Measurements from ENCODE around the gene KRT27.
"Not testable (repeated sequence)": the region's sequence is repeated elsewhere in the genome, so short reads cannot be mapped to it uniquely, and the experiment has no call there.

The KRT27 gene, protein sequence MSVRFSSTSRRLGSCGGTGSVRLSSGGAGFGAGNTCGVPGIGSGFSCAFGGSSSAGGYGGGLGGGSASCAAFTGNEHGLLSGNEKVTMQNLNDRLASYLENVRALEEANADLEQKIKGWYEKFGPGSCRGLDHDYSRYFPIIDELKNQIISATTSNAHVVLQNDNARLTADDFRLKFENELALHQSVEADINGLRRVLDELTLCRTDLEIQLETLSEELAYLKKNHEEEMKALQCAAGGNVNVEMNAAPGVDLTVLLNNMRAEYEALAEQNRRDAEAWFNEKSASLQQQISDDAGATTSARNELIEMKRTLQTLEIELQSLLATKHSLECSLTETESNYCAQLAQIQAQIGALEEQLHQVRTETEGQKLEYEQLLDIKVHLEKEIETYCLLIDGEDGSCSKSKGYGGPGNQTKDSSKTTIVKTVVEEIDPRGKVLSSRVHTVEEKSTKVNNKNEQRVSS

DNA sequence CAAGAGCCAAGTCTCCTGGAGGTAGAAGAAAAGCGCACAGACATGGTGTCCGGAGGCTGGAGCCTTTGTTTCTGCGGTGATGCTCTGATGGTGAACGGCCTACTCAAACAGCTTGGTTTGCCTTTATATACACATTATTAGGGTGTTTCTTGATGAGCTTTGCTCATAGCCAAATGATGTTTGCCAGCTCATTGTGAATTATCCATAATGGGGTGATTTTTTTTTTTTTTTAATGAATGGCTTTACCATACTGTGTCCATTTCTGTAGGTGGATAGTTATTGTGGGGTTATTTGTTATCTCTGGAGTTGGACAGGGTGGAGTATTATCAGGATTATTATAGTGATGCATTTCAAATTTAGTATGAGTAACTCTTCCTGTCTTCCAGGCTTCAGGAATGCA, at the start of gene KRT27:
Gene KRT27, minus strand, starts transcription at position 101 of the 400 bp plus-strand sequence. Its CDS starts 57 bp downstream, at position 44.
- DNase-seq (ENCODE audit: low spot score): no peak

DNA sequence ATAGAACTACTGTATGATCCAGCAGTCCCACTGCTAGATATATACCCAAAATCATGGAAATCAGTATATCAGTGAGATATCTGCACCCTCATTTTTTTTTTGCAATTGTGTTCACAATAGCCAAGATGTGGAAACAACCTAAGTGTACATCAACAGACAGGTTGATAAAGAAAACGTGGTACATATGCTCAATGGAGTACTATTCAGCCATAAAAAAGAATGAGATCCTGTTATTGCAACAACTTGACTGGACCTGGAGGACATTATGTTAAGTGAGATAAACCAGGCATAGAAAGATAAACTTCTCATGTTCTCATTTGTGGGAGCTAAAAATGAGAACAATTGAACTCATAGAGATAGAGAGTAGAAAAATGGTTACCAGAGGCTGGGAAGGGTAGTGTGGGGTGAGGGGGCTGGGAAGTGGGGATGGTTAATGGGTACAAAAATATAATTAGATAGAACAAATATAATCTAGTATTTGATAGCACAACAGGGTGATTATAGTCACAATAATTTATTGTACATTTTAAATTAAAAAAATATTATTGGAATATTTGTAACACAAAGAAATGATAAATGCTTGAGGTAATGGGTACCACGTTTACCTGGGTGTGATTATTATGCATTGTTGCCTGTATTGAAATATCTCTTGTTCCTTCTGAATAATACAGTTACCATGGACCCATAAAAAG, 47.9 kb upstream of the KRT27 start:
- DNase-seq (ENCODE audit: low spot score): no peak

DNA sequence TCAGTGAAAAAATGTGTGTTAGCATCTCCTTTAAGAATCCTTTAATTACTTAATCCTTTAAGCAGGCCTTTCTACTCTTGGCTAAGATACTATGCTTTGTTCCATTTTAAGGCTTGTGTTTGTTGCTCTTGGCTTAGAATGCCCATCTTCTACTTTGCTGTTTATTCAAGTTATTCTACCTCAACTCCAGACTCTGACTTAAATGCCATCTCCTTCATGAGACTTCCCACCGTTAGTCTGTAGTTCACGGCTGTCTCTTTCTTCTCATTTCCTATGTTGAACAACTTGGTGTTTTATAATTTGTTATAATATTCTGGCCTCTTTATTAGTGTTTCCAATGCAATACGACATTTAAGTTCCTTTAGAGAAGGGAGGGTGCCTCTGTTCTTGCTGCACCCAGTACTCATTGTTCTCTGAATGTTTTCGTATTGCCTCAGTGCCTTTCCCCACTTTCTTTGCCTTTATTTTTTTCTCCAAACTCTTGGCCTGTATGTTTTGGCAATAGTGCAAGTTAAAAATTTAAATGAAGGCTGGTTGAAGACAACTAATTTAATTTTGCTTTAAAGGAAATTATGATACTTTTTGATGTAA, 46.2 kb upstream of the KRT27 start:
- no peak for DNase-seq (ENCODE audit: low spot score)

DNA sequence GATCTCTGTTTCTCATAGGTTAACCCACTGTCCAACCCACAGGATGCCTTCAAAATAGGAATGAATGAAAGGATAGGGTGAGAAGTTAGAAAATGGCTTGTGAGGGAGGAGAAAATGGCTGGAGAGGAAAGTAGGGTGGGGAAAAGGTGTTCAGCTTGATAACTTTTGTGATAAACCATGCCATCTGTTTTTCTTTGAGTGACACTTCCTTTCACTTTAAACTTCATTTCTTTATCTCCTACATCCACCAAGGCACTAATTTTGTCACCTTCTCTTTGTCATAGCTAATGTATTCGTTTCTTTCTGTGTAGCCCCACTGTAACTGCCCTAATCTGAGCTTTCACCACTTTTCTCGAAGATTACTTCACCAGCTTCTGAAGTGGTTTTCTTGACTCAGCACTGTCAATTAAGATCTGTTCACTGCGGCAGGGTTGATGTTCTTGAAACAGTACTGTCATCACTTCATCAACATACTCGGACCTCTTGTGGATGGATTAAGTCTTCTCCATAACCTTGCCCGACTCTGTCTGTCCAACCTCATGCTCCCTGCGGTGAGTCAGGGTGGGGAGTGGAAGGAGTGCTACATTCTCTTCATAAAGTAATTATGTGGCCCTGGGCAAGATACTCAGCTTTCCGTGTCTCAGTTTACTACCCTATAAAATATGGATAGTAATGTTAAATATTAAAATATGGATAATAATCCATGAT, 45.5 kb upstream of the KRT27 start:
- no peak for DNase-seq (ENCODE audit: low spot score)

DNA sequence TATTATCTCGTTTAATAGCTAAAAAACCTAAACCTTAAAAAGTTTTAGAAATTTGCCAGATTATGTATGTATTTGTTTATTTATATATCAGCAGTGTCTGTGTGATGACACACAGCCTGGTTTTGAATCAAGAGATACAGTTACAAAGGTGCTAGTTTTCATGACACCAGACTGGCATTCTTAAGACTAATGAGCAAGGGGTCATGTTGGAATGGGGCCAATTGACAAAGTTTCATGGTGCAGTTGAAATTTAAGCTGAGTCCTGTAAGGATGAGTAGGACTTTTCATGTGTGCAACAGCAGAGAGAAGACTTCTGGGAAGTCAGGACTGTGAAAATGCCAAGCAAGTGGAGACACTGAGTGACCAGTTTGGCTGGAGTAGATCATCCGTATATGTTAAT, 43.2 kb upstream of the KRT27 start:
- DNase-seq (ENCODE audit: low spot score): no peak

DNA sequence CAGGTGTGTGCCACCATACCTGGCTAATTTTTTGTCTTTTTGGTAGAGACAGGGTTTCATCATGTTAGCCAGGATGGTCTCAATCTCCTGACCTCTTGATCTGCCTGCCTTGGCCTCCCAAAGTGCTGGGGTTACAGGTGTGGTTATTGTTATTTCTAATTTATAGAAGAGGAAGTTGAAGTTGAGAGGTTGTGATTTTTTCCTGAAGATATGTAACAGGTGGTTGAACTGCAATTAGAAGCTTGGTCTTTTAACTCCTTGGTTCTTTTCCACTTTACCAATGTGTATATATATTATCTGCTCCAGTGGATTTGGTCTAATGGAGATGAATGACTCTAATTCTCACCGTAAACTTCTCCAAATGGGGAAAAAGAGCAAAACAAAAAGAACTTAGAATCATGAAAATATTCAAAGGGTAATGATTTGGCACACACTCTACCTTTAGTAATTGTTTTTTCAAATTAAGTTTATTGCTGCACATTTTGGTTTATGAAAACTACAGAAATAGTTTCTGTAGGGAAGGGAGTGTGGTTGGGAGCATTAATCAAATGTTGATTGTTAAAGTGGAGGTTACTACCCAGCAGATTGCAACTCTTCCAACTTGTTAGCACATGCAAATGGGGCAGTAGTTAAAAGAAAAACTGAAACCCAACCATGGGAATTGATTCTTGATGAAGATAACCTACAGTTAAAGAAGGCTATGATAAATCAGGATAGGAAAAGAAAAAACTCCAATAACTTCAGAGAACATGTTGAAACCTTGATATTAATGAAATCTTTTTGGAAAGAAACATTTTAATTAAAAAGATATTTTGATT, 41.9 kb upstream of the KRT27 start:
- DNase-seq (ENCODE audit: low spot score): no peak

DNA sequence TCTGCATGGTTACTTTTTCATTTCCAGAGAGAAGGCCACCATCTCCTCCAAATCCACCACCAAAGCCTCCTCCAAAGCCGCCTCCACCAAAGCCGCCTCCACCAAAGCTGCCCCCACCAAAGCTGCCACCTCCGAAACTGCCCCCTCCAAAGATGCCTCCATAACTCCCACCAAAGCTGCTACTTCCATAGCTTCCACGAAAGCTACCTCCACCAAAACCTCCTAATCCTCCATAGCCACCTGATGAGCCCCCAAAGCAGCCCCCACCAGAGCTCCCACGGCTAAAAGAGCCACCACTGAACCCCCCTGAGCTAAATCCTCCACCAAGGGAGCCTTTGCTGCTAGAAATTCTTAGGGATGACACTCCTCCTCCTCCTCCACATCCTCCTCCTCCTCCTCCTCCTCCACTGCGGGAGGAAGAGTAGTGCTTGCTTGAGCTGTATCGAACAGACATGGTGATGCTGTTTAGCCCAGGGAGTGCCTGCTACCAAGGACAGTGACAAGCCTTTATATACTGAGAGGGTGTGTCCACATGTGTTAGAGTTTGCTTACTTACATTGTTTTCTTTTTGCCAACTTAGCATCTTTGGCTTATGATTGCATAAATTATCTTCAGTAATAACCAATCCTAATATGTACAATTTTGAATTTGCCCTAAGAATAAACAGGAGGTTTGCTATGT, 39.9 kb upstream of the KRT27 start, which contains the start of gene KRT10:
Gene KRT10, minus strand, starts transcription at position 483 of the 681 bp plus-strand sequence. Its CDS starts 29 bp downstream, at position 454.
- DNase-seq (ENCODE audit: low spot score): no peak

DNA sequence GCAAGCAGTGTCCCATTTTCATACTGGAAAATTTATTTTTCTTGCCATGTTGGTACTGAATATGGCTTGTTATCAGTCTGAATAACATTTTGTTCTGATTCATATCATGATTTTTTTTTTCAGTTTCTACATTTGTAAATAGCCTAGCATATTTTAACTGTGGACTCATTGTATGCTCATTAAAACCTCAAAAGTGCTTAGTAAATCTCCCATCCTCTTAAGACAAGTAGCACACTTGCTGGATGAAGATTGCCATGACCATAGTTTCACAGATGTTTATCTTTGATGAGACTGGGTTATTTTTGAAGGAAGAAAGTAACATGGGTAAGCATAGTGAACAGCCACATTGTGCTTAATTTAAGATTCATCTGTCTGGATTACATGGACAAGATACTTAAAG, 39.2 kb upstream of the KRT27 start:
- DNase-seq (ENCODE audit: low spot score): no peak

DNA sequence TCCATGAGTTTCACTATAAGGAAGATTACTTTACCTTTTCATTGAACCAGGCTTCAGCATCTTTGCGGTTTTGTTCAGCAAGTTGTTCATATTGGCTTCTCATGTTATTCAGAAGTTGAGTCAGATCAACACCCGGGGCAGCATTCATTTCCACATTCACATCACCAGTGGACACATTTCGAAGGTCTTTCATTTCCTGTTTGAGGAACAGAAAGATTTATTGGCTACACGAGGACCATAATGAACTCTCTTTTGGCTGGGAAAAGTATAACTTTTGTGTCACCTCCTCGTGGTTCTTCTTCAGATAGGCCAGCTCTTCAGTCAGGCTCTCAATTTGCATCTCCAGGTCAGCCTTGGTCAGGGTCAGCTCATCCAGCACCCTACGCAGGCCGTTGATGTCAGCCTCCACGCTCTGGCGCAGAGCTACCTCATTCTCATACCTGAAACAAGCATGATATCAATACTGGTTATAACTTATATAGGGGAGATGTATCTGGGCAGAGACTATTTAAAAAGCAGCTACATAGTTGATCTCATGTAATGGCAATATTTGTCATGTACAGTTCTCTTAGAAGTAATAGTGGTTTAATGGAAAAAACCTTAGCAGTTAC, 38.0 kb upstream of the KRT27 start:
- no peak for DNase-seq (ENCODE audit: low spot score)

DNA sequence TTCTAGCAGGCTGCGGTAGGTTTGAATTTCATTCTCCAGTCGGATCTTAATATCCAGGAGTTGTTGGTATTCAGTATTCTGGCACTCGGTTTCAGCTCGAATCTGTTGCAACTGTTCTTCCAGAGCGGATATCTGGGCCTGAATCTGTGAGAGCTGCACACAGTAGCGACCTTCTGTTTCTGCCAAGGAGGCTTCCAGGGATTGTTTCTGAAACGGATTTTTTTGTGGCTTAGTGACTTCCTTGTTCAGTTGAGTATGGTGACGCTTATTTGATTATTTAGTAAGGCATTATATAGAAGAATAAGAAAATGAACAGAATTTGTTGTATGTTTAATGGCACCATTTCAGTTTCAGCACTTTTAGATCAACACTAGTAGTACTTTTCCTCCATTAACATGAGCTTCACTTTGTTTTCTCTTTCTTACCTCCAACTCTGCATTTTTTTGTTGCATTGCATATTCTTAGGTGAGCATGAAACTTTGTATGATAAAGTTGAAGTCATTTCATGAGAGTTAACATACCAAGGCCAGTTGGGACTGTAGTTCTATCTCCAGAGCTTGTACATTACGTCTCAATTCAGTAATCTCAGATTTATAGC, 37.3 kb upstream of the KRT27 start:
- DNase-seq (ENCODE audit: low spot score): peak; percentile 18

DNA sequence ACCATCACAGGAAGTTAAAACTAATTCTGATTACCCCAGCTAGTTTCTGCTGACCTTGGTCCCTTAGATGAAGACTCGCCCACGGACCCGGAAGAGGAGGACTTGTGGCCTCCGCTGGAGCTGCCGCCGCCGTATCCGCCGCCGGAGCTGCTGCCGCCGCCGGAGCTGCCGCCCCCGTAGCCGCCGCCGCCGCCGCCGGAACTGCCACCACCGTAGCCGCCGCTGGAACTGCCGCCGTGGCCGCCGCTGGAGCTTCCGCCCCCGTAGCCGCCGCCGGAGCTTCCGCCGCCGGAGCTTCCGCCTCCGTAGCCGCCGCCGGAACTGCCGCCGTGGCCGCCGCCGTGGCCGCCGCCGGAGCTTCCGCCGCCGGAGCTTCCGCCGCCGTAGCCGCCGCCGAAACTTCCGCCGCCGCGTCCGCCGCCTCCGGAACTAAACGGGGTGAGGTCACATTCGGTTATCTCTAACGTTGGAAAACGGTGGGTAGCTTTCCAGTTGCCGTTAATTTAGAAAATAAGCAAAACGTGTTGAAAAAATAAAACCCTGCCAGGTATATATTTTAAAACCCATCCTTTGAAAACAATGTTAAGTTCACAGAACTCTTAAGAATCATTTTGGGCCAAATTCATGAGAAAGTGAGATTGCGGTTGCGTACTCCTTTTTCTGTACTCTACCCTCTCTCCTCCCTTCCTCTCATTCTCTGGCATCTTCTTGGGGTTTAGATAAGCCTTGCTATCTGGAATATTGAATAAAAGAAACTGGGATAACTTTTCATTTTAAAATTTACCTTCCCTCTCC, 36.6 kb upstream of the KRT27 start:
- peak; percentile 82 for DNase-seq (ENCODE audit: low spot score)

DNA sequence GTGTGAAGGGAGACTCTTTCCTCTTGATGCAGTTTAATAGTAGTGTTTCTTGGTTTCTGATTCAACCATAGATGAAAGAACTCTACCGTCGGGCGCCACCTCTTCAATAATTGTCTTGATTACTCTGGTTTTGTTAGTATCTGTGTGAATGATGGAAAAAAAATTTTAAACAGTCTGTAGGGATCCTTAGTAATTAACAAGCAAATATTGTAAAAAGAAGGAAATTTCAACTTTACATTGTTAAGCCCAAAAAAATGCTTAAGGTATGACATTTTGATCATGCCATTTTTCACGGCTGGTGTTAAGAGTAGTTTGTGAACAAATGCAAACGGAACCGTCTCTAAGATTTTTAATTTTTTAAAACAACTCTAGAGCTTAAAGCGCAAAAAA, 36.0 kb upstream of the KRT27 start:
- DNase-seq (ENCODE audit: low spot score): no peak

DNA sequence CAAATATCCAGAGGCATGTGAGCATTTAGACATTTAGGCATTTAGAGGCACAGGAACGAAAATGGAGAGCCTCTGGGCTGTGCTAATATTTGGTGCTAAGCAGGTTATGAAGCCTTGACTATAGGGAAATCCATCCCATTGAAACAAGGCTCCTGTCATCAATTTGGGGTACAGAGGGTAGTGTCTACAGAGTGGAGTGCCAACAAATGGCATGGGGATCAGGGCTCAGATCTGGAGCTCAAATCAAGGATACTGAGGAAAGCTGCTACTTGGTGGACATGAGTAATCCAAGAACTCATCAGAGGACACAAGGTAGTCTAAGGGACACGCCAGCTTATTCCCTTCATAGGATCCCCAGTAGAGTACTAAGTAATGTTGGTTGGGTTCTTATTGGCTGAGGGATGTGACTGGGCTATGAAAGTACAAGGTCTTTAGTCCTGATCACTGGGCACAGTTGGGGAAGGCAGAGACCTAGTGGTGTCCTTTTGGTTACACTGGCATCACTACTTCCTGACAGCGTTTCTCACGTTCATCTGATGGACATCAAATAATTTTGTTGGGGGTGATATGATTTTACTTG, 34.8 kb upstream of the KRT27 start:
- DNase-seq (ENCODE audit: low spot score): no peak

DNA sequence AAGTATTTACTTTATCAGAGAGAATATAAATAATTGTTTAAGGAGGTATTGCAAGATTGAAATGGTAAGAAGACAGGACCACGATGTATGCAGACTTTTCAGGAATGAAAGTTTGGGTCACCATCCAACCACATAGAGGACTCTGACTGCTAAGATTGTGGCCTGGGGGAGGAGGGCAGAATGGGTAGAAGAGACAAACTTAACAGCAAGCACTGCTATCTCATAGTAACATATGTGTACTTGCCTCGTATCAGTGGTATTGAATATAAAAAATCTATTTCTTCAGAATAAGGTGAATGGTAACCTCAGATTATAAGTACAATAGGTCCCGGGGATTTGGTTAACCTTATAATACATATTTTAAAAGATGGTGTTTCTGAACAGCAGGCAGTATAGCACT, 34.2 kb upstream of the KRT27 start:
- no peak for DNase-seq (ENCODE audit: low spot score)

DNA sequence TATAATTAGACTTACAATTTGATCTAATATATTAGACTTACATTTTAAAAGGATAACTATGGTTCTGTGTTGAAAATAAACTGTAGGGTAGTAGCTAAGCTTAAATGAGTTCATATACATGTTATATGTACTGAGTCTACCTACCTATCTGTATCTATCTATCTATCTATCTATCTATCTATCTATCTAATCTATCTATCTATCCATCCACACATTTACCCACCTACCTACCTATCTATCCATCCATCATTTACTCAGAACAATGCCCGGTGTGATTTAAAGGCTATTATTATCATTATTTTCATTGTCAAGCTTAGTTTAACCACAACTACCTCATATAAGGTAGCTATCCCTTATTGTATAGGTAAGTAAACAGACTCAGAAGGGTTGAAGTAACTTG, 33.0 kb upstream of the KRT27 start:
- no peak for DNase-seq (ENCODE audit: low spot score)

DNA sequence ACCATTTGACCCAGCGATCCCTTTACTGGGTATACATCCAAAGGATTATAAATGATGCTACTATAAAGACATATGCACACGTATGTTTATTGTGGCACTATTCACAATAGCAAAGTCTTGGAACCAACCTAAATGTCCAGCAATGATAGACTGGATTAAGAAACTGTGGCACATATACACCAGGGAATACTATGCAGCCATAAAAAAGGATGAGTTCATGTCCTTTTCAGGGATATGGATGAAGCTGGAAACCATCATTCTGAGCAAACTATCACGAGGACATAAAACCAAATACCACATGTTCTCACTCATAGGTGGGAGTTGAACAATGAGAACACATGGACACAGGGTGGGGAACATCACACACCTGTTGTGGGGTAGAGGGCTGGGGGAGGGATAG, 32.3 kb upstream of the KRT27 start:
- DNase-seq (ENCODE audit: low spot score): not testable (repeated sequence)

DNA sequence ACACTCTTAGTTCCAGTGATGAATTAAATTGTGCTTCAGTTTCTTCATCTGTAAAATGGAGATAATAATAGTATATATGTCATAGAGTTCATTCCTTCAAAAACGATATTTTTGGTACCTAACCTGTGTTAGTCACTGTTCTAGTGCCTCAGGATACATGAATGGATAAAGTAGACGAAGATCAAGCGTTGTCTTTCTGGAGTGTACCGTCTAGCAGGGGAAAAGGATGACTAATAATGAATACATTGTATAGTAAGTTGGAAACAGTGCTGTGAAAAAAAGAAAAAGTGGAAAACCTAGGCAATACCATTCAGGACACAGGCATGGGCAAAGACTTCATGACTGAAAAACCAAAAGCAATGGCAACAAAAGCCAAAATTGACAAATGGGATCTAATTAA, 31.5 kb upstream of the KRT27 start:
- DNase-seq (ENCODE audit: low spot score): no peak

DNA sequence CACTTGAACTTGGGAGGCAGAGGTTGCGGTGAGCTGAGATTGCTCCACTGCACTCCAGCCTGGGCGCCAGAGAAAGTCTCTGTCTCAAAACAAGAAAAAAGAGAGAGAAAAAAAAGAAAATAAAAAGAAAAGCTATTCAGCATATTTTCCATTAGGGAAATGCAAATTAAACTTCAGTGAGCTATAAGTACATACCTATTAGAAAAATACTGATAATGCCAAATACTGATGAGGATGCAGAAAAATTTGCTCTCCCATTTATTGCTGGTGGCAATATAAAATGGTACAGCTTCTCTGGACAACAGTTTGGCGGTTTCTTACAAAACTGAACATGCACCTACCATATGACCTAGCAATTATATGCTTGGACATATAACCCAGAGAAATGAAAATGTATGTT, 30.3 kb upstream of the KRT27 start:
- DNase-seq (ENCODE audit: low spot score): no peak

DNA sequence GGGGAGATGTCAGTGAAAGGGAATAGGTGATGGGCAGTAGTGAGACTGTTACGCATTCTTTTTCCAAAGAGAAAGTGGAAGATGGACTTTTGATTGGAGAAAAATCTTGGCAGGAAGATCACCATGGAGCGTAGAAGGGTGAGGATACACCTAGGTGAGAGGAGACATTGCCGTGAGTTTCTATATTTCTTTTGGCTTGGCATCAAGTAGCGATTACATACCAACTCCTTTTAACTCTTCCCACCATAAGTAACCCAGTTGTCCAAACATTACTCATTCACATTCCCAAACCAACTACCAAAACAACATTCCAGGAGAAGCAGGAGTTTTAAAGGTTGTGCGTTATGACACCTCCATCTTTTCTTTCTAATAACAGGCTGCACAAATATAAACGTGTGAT, 28.1 kb upstream of the KRT27 start:
- no peak for DNase-seq (ENCODE audit: low spot score)

Measured in AG08395 (cell line).